ENCODE measurements around the gene AK3.

The AK3 gene

GRCh38 chr9:4750023-4750673, 9.1 kb upstream of the AK3 start:
- no peak for DNase-seq (ENCODE audit: low read depth in 1 of 2, low spot score in 1 of 2)

DNA sequence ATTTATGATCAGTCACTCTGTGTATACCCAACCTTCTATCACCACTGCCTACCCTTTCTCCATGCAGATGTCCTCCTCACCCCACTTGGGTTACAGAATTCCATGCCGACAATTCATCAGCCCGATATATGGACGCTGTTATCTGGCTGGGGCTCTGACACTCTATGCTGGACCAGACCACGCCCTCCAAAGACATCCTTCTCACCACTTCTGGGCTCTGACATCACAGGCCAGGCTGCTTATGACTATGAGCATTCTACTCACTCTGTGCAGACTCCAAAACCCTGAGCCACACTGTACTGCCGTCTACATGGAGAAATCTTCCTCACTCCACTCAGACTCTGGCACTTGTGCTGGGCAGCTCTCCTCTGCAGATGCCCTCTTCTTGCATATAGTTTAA, 7.6 kb upstream of the AK3 start:
- no peak for DNase-seq (ENCODE audit: low read depth in 1 of 2, low spot score in 1 of 2)

- DNase-seq (ENCODE audit: low read depth in 1 of 2, low spot score in 1 of 2) = no peak
Observed at GRCh38 chr9:4746278-4747030, 5.5 kb upstream of the AK3 start.

- no peak for DNase-seq (ENCODE audit: low read depth in 1 of 2, low spot score in 1 of 2)
Observed at GRCh38 chr9:4743131-4743875, 2.3 kb upstream of the AK3 start.

DNA sequence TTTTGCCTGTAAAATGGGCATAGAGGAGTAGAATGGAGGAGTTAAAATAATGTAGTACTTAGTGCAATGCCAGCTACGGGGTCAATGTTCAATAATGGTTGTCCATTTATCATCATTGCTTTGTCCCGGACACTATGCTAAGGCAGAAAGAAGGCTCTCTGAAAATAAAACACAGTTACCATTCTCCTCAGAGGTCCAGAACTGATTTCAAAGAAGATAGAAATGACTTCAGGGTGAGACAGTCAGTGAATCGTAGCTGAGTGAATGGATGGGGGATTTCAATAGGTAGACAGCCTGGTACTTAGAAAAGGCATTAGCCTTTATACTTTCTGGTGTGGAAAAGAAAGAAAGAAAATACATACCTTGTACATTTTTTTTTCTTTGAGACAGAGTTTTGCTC, 1.2 kb upstream of the AK3 start:
- no peak for DNase-seq (ENCODE audit: low read depth in 1 of 2, low spot score in 1 of 2)

DNA sequence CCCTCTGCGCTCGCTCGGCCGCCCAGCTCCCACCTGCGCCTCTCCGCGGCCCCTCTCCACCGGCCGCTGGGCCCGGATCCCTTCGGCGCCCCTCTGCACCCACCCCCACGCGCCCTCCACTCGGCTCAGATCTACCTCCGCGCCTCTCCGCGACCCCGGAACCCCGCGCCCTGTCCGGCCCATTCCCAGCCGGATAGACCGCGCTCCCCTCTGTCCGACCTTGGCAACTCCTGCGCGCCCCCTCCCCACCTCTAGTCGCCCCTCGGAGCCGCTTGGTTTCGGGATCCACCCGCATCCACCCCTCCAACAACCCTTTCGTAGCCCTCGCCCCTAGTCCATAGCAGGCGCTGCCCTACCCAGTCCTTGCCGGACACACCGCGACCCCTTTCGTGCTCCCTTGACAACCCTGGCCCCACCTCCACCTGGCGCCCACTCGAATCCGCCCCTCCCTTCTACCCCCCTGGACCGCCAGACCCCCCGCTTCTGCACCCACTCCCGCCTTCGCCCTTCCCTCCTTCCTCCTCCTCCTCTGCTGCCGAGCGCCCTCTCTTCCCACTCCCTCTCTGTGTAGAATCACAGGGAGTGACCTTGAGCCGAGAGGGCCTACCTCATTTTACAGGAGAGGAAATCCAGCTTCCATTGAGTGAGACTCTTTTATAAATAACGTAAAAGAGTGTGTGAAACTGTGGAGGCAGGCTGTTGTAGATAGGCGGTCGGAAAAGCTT, 525 bp upstream of the AK3 start:
- DNase-seq (ENCODE audit: low read depth in 1 of 2, low spot score in 1 of 2) = peak in 1 of 2 donors; percentile 7

- DNase-seq (ENCODE audit: low read depth in 1 of 2, low spot score in 1 of 2) = no peak
Observed at GRCh38 chr9:4740388-4740637, 689 bp downstream of the AK3 start.

DNA sequence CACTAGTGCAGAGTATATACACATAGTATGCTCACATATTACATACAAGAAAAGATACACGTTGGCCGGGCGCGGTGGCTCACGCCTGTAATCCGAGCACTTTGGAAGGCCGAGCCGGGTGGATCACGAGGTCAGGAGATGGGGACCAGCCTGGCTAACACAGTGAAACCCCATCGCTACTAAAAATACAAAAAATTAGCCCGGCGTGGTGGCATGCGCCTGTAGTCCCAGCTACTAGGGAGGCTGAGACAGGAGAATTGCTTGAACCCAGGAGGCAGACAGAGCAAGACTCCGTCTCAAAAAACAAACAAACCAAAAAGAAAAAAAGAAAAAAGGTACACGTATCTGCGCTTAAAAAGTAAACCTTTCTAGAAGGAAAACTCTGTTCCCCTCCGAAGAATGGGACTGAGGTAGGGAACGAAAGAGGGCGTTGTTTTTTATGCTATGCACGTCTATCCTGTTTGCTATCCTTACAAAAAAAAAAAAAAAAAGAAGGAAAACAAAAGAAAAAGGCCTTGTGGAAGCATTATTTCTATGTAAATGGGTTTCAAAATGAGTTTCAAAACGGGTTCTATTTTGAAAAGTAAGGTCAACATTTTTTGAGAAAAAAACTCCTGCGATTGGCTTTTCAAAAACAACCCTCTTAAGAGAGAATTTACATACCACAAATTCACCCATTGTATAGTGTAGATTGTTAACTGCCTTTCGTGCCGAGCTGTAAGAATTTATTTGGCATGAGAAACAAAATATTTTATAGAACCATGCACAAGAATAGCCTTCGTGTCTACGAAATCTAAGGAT, 1.2 kb downstream of the AK3 start:
- DNase-seq (ENCODE audit: low read depth in 1 of 2, low spot score in 1 of 2) = no peak

DNA sequence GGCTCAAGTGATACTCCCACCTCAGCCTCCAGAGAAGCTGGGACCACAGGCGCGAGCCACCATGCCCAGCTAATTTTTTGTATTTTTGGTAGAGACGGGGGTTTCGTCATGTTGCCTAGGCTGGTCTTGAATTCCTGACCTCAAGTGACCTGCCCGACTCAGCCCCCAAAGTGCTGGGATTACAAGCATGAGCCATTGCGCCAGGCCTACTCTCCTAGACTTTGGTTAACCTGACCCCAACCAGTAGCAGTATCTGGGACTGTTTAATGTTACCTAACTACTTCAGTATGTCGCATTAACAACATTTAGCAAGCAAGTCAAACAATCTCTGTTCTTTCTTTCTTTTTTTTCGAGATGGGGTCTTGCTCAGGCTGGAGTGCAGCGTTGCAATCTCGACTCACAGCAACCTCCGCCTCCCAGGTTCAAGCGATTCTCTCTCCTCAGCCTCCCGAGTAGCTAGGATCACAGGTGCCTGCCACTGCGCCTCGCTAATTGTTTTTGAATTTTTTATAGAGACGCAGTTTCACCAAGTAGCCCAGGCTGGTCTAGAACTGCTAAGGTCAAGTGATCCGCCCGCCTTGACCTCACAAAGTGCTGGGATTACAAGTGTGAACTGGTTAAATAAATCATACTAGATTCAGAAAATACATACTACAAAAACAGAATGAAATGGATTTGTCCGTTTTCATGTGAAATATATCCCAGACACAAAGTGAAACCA, 2.0 kb downstream of the AK3 start:
- DNase-seq (ENCODE audit: low read depth in 1 of 2, low spot score in 1 of 2) = no peak

DNA sequence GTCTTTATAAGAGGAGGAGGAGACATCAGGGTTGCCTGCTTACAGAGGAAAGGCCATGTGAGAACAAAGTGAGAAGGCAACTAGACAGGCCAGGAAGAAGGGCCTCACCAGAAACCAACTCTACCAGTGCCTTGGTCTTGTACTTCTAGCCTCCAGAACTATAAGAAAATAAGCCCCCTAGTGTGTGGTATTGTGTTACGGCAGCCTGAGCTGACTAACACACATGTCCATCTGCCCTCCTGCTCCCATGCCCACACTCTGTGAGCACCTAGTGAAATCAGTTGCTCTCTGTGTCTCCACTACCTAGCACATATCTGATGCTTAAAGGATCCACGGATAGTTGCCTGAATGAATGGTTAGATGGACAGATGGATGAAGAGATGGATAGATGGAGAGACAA, 6.9 kb downstream of the AK3 start:
- no peak for DNase-seq (ENCODE audit: low read depth in 1 of 2, low spot score in 1 of 2)

GRCh38 chr9:4732890-4733289, 8.1 kb downstream of the AK3 start:
- DNase-seq (ENCODE audit: low read depth in 1 of 2, low spot score in 1 of 2) = no peak

DNA sequence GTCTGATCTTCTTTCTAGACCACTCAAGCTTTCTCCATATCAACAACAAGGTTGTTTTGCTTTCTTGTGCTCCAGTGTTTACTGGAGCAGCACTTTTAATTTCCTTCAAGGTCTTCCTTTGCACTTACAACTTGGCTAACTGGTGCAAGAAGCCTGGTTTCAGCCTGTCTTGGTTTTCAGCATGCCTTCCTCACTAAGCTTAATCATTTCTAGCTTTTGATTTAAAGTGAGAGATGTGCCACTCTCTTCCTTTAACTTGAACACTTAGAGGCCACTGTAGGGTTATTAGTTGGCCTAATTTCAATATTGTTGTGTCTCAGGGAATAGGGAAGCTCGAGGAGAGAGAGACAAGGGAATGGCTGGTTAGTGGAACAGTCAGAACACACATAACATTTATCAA, 13.4 kb downstream of the AK3 start:
- no peak for DNase-seq (ENCODE audit: low read depth in 1 of 2, low spot score in 1 of 2)

DNA sequence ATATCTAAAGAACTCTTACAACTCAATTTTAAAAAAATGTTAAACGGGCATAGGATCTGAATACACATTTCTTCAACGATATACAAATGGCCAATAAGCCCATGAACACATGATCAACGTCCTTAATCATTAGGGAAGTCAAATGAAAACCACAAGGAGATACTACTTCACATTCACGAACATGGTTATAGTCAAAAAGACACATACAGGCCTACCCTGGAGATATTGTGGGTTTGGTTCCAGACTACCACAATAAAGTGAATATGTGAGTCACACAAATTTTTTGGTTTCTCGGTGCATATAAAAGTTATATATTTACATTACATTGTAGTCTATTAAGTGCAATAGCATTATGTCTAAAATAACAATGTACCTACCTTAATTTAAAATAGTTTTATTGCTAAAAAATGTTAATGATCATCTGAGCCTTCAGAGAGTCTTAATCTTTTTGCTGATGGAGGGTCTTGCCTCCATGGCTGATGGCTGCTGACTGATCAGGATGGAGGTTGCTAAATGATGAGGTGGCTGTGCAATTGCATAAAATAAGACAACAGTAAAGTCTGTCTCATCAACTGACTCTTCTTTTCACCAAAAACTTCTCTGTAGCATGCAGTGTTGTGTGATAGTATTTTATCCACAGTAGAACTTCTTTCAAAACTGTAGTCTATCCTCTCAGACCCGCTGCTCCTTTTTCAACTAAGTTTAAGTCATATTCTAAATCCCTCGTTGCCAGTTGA, 15.1 kb downstream of the AK3 start:
- no peak for DNase-seq (ENCODE audit: low read depth in 1 of 2, low spot score in 1 of 2)

DNA sequence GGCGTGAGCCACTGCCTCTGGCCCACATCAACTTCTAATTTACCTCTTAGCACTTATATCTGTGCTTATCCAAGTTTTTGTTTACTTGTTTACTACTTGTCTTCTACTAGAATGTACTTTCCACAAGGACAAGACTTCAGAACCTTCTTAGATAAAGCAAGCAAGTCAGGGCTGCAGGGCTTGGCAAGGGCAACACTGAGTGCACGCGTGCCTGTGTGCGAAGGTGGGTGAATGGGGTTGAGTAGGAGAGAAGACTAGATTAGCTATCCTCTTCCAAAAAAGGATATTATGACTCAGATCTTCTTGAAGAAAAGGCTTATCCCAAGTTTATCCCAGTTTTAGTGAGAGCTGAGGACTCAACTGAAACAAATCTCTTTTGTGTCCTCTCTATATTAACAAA, 19.3 kb downstream of the AK3 start:
- DNase-seq (ENCODE audit: low read depth in 1 of 2, low spot score in 1 of 2) = no peak

DNA sequence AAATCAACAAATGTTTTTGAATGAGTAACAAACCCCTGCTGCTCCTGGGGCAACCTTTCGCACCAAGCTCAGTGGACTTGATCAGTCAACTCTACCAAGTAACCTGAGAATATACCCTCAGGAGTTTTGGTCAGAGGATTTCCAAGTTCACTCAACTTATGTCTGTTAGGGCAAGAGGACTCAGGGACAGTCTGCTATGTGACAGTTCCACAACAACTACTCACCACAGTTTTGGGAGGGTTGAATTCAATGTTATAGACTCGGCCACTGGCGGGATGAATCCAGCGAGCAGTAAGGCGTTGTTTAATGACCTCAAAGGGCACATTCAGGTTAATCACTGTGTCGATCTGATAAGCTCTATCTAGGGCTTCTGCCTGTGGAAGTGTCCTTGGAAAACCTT, 22.1 kb downstream of the AK3 start:
- DNase-seq (ENCODE audit: low read depth in 1 of 2, low spot score in 1 of 2) = no peak

- no peak for DNase-seq (ENCODE audit: low read depth in 1 of 2, low spot score in 1 of 2)
Observed at GRCh38 chr9:4717815-4718214, 23.2 kb downstream of the AK3 start.

- DNase-seq (ENCODE audit: low read depth in 1 of 2, low spot score in 1 of 2) = no peak
Observed at GRCh38 chr9:4716163-4716562, 24.8 kb downstream of the AK3 start.

- DNase-seq (ENCODE audit: low read depth in 1 of 2, low spot score in 1 of 2) = no peak
Observed at GRCh38 chr9:4714266-4715016, 26.6 kb downstream of the AK3 start.

- no peak for DNase-seq (ENCODE audit: low read depth in 1 of 2, low spot score in 1 of 2)
Observed at GRCh38 chr9:4713849-4714248, 27.2 kb downstream of the AK3 start.

Measured in activated T-helper 1 cell treated with anti-CD3 and anti-CD28 coated beads, Interleukin-2, amount 50 U/mL, for 16 hours (primary cell).